SHP77 (cell line): ENCODE data around the gene LIN52.

Source experiments
- DNase-seq, 2 experiments: peaks; one replicate each; lab custom pipeline; 2025; lab: John Stamatoyannopoulos, UW

The LIN52 gene

GRCh38 chr14:74237441-74237840 is 152.7 kb downstream of the LIN52 start:
- DNase-seq: no peak

DNA sequence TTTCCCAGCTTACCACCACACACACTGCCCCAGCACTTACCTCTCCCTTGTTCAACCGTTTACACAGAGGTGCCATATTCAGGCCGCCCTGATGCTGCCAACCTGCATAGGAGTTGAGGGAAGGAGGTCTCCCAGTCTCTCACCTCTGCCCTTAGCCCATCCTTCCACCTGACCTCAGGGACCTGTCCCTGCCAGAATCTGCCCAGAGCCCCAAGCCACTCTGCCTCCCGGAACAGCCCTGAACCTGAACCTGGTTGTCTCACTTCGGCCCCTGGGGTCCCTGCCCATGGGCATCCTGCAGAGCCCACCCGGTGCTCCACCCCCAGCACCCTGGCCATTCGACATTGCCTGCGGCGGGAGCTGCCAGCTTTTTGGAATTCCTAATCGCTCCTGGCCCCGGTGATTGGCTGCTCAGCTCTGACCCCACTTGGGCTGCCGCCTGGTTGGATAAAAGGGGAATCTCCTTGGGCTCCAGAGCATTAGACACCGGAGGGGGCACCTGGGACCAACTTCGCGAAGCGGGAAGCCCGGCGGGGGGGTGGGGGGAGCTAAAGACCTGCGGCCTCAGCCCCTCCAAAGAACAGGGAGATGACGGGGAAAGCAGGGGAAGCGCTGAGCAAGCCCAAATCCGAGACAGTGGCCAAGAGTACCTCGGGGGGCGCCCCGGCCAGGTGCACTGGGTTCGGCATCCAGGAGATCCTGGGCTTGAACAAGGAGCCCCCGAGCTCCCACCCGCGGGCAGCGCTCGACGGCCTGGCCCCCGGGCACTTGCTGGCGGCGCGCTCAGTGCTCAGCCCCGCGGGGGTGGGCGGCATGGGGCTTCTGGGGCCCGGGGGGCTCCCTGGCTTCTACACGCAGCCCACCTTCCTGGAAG is 154.5 kb downstream of the LIN52 start, which contains the start of gene VSX2:
Gene VSX2, plus strand, starts transcription at position 476 of the 874 bp plus-strand sequence. Its CDS starts 113 bp downstream, at position 589.
- no peak for DNase-seq

DNA sequence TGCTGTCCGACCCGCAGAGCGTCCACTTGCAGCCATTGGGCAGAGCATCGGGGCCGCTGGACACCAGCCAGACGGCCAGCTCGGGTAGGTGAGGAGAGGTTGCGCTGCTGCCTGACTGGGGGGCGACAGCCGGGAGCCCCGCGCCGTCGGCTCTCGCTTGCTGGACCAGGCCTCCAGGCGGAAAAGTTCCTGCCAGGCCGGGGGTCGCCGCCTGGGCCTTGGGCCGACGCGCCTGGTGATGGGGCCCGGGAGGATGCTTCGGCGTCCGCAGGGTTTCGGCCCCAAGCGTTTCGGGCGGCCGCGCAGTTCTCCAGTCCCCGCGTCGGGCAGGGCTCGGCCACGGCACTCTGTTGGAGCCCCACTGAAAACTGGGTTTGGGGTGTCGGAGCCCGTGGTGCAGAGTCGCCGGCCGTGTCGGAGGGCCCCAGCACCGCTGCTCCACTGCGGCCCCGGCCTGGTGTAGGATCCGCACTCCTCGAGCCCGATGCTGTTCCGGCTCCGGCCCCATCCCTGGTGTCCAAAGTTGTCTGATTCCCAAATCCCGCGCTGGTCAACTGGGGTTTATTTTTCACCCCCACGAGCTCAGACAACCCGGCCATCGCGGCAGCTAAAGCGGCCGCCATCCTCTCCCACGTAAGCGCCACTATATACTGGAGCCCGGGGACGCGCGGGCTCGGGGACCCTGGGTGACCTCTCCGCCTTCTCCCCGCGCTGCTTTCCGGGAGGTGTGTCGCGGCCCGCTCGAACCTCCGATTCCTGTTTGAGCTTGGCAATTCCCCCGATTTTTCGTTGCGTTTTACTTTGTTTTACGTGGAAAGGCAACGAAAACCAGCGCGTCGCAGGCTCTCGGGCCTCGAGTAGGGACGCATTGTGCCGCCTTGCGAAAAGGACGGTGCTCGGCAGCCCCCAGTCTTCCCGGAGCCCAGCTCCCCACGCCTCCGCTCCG is 155.4 kb downstream of the LIN52 start:
- no peak for DNase-seq

DNA sequence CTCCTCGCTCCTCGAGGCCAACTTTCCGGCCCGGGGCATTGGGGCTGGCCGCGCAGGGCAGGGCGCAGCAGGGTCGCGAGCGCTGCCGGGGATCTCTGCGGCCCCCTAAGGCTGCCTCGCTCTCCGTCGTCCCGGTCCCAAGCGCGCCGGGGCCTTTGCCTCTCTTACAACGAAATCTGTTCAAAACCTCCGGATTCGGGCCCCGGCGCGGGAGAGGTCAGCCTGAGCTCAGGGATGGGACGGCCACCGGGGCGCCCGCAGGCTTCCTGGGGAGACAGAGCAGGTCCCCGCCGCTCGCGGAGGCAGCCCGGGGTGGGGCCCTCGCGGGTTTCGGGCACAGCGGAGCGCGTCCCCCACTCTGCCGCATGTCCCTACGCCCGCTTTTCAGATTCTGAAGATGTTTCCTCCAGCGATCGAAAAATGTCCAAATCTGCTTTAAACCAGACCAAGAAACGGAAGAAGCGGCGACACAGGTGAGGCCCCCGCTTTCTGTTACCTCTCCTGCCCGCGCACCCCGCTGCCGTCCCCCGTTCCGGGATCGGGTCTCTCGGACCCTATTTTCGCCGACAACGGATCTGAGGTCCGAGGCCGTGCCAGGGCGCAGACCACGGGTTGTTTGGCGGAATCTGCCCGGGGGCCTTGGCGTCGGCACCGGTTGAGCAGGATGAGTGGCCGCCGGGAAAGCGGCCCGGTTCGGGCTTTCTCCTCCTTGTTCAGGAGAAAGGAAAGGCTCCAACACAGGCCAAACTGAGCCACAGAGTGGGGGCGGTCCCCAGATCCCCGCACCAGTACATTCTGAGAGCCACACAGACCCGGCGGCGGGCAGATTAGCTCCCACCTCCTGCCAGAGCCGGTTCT is 156.3 kb downstream of the LIN52 start:
- no peak for DNase-seq

GRCh38 chr14:74241652-74242017 is 156.9 kb downstream of the LIN52 start:
- DNase-seq: no peak

- no peak for DNase-seq
Observed at GRCh38 chr14:74242021-74242779, 157.4 kb downstream of the LIN52 start.

GRCh38 chr14:74242780-74243042 is 158.0 kb downstream of the LIN52 start:
- DNase-seq: no peak

GRCh38 chr14:74243051-74243450 is 158.3 kb downstream of the LIN52 start:
- DNase-seq: no peak

GRCh38 chr14:74244115-74244514 is 159.4 kb downstream of the LIN52 start:
- no peak for DNase-seq

DNA sequence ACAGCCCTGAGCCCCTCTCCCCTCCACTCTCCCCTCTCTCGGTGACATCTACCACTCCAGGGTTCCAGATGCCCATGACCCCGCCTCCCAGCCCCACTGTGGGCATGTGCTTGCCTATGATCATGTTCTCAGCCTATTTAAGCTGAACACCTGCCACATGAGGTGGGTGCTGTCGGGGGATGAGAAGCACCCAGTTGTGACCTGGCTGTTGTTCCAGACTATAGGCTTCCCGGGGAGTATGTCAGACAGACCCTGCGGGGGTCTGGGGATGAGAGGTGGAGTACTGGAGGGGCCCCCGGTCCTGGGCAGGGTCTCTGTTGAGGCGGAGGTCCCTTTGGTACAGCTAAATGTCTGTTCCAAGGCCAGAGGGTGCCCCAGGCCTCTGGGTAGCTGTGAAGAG is 160.5 kb downstream of the LIN52 start:
- no peak for DNase-seq

- DNase-seq: no peak
Observed at GRCh38 chr14:74246542-74246941, 161.8 kb downstream of the LIN52 start.

DNA sequence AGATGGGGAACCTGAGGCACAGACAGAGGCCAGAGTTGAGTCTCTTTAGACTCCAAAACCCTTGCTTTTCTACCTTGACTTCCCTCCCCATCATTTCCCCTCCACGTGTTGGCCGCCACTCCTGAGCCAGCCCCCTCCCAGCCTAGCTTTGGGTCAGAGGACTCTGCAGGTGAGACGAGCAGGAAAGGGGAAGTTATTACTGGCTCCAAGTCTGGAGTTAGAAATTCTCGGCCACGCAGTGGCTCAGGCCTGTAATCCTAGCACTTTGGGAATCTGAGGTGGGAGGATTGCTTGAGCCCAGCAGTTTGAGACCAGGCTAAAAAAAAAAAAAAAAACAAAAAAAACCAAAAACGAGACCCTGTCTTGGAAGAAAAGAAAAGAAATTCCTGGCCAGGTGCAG is 163.3 kb downstream of the LIN52 start:
- DNase-seq: no peak

GRCh38 chr14:74249433-74250375 is 164.9 kb downstream of the LIN52 start:
- no peak for DNase-seq
